ENCODE data around the gene DEGS2. TPM values are rescaled to one million over a fixed set of nuclear protein-coding genes. Genes with fewer than 3 reads are reported as not detected.
A peak's percentile ranks its signal among the peaks of the same experiment; 100 is the strongest.
"Not testable (repeated sequence)": the region's sequence is repeated elsewhere in the genome, so short reads cannot be mapped to it uniquely, and the experiment has no call there.

The DEGS2 gene
- total RNA-seq, 1 experiment from 2014 or later, result 0.95 TPM

- in situ Hi-C loops (cut with HindIII; ENCODE audit: low sequenced_read_pairs); DNase-seq (ENCODE audit: low spot score): not testable (repeated sequence)
Observed at GRCh38 chr14:100181876-100182551, 22.6 kb upstream of the DEGS2 start.

- DNase-seq (ENCODE audit: low spot score); in situ Hi-C loops (cut with HindIII; ENCODE audit: low sequenced_read_pairs): not testable (repeated sequence)
Observed at GRCh38 chr14:100180671-100181070, 21.2 kb upstream of the DEGS2 start.

- no peak for DNase-seq (ENCODE audit: low spot score)
- in situ Hi-C loops (cut with HindIII; ENCODE audit: low sequenced_read_pairs), result no loop called here
Observed at GRCh38 chr14:100178691-100179090, 19.2 kb upstream of the DEGS2 start.

GRCh38 chr14:100176811-100177327, 17.4 kb upstream of the DEGS2 start:
- in situ Hi-C loops (cut with HindIII; ENCODE audit: low sequenced_read_pairs), result no loop called here

GRCh38 chr14:100173353-100173752, 13.9 kb upstream of the DEGS2 start:
- in situ Hi-C loops (cut with HindIII; ENCODE audit: low sequenced_read_pairs), result no loop called here
- DNase-seq (ENCODE audit: low spot score), result no peak

More at GRCh38 chr14:100176811-100177327, 17.4 kb upstream of the DEGS2 start:
- no peak for DNase-seq (ENCODE audit: low spot score)

GRCh38 chr14:100172811-100173210, 13.4 kb upstream of the DEGS2 start:
- in situ Hi-C loops (cut with HindIII; ENCODE audit: low sequenced_read_pairs), result no loop called here
- no peak for DNase-seq (ENCODE audit: low spot score)

GRCh38 chr14:100170880-100171279, 11.4 kb upstream of the DEGS2 start:
- no peak for DNase-seq (ENCODE audit: low spot score)
- in situ Hi-C loops (cut with HindIII; ENCODE audit: low sequenced_read_pairs), result no loop called here

GRCh38 chr14:100168506-100168905, 9.1 kb upstream of the DEGS2 start:
- in situ Hi-C loops (cut with HindIII; ENCODE audit: low sequenced_read_pairs), result no loop called here
- no peak for DNase-seq (ENCODE audit: low spot score)

GRCh38 chr14:100165831-100166440, 6.5 kb upstream of the DEGS2 start:
- no peak for DNase-seq (ENCODE audit: low spot score)
- in situ Hi-C loops (cut with HindIII; ENCODE audit: low sequenced_read_pairs), result no loop called here

GRCh38 chr14:100165376-100165775, 5.9 kb upstream of the DEGS2 start:
- no peak for DNase-seq (ENCODE audit: low spot score)
- in situ Hi-C loops (cut with HindIII; ENCODE audit: low sequenced_read_pairs), result no loop called here

- in situ Hi-C loops (cut with HindIII; ENCODE audit: low sequenced_read_pairs), result no loop called here
- DNase-seq (ENCODE audit: low spot score), result no peak
Observed at GRCh38 chr14:100160534-100160916, 1.1 kb upstream of the DEGS2 start.

- in situ Hi-C loops (cut with HindIII; ENCODE audit: low sequenced_read_pairs), result no loop called here
- peak; percentile 11 for DNase-seq (ENCODE audit: low spot score)
Observed at GRCh38 chr14:100159865-100160533, 554 bp upstream of the DEGS2 start.

- peak; percentile 56 for DNase-seq (ENCODE audit: low spot score)
- in situ Hi-C loops (cut with HindIII; ENCODE audit: low sequenced_read_pairs), result no loop called here
Observed at GRCh38 chr14:100158566-100159093, 815 bp downstream of the DEGS2 start.

GRCh38 chr14:100157548-100158232, 1.8 kb downstream of the DEGS2 start:
- peak; percentile 13 for DNase-seq (ENCODE audit: low spot score)
- in situ Hi-C loops (cut with HindIII; ENCODE audit: low sequenced_read_pairs), result not testable (repeated sequence)

GRCh38 chr14:100156776-100157175, 2.7 kb downstream of the DEGS2 start:
- in situ Hi-C loops (cut with HindIII; ENCODE audit: low sequenced_read_pairs), result no loop called here

GRCh38 chr14:100155756-100156616, 3.5 kb downstream of the DEGS2 start:
- in situ Hi-C loops (cut with HindIII; ENCODE audit: low sequenced_read_pairs), result no loop called here
- peak; percentile 83 for DNase-seq (ENCODE audit: low spot score)

More at GRCh38 chr14:100156776-100157175, 2.7 kb downstream of the DEGS2 start:
- peak; percentile 85 for DNase-seq (ENCODE audit: low spot score)

GRCh38 chr14:100155049-100155621, 4.3 kb downstream of the DEGS2 start:
- in situ Hi-C loops (cut with HindIII; ENCODE audit: low sequenced_read_pairs), result no loop called here
- DNase-seq (ENCODE audit: low spot score), result peak; percentile 74

- in situ Hi-C loops (cut with HindIII; ENCODE audit: low sequenced_read_pairs), result no loop called here
- no peak for DNase-seq (ENCODE audit: low spot score)
Observed at GRCh38 chr14:100153560-100153959, 5.9 kb downstream of the DEGS2 start.

Data from G401 (cell line).